ENCODE measurements around the gene CKAP2L. TPM values are rescaled to one million over a fixed set of nuclear protein-coding genes. Genes with fewer than 3 reads are reported as not detected.

CKAP2L gene
- total RNA-seq, 1 experiment from 2014 or later: 20.7 TPM

GRCh38 chr2:112783187-112783714 lies 18.8 kb upstream of the CKAP2L start:
- TF ChIP-seq EZH2phosphoT487 (IDR thresholded peaks at IDR 0.05; ENCODE audit: borderline replicate concordance, low read length): no peak
- no peak for TF ChIP-seq EZH2 (IDR thresholded peaks at IDR 0.05; ENCODE audit: low read length, unreplicated experiment)
- TF ChIP-seq, protein P1, sequence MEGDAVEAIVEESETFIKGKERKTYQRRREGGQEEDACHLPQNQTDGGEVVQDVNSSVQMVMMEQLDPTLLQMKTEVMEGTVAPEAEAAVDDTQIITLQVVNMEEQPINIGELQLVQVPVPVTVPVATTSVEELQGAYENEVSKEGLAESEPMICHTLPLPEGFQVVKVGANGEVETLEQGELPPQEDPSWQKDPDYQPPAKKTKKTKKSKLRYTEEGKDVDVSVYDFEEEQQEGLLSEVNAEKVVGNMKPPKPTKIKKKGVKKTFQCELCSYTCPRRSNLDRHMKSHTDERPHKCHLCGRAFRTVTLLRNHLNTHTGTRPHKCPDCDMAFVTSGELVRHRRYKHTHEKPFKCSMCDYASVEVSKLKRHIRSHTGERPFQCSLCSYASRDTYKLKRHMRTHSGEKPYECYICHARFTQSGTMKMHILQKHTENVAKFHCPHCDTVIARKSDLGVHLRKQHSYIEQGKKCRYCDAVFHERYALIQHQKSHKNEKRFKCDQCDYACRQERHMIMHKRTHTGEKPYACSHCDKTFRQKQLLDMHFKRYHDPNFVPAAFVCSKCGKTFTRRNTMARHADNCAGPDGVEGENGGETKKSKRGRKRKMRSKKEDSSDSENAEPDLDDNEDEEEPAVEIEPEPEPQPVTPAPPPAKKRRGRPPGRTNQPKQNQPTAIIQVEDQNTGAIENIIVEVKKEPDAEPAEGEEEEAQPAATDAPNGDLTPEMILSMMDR (conservative IDR thresholded peaks at IDR 0.05; ENCODE audit: low read depth, low read length): no peak

DNA sequence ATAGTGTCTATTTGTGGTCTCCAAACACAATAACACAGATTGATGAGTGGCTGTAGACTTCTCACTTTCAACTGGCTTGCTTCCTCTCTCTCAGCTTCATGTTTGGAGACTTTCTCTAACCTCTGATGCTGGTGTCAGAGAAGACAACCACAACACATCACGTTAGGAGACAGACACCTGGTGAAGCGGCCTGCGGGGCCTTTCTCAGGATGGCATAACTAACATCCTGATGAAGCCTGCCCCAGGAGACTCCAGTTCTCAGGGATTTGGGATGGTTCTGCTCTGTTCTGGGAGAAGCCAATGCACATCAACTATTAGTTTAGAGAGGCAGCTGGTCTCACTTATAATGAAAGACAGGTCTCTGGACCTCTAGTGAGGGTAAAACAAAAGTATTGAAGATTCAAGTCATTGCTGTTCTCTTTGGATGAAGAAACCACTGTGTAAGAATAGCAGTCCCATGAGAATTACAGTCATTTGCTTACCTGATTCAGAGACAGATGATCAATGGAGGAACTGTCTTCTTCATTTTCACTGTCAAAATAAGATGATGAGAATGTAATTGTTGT lies 17.9 kb upstream of the CKAP2L start:
- ChIA-PET CTCF (no interaction called here), POLR2A (ENCODE audit: unreplicated experiment) (no interaction called here)
- BruUV-seq (replicated peaks): no TSS peak
- H3K9ac ChIP-seq (ENCODE audit: low read length): no peak overlapping the region
- no peak for DNase-seq
- intact Hi-C loops (cut with micrococcal nuclease): no loop called here
- H3K36me3 ChIP-seq (ENCODE audit: low read depth, low read length): no peaks in the 10 kb centered on the region
- no peak for ATAC-seq
- no peaks in the 10 kb centered on the region for H3K27me3 ChIP-seq (ENCODE audit: low read length)
- H2AFZ ChIP-seq (ENCODE audit: low read length): no peak overlapping the region
- H3K9me3 ChIP-seq (ENCODE audit: low read length): no peaks in the 10 kb centered on the region
- no peaks in the 10 kb centered on the region for H4K20me1 ChIP-seq (ENCODE audit: low read length)
- H3K79me2 ChIP-seq (ENCODE audit: low read length): no peaks in the 10 kb centered on the region
- no peak for TF ChIP-seq EZH2 (IDR thresholded peaks at IDR 0.05; ENCODE audit: low read length, unreplicated experiment)
- TF ChIP-seq, protein P1 (conservative IDR thresholded peaks at IDR 0.05; ENCODE audit: low read depth, low read length): no peak
- TF ChIP-seq EZH2phosphoT487 (IDR thresholded peaks at IDR 0.05; ENCODE audit: borderline replicate concordance, low read length): no peak
- no peaks in the 10 kb centered on the region for H3F3A ChIP-seq (ENCODE audit: low read length, unreplicated experiment)
- H3K4me2 ChIP-seq (ENCODE audit: low read length): no peak overlapping the region
- H3K4me3 ChIP-seq (ENCODE audit: low read length): no peak overlapping the region
- no peaks in the 10 kb centered on the region for H3K9me2 ChIP-seq (replicated peaks; ENCODE audit: low read length)
- H3K4me1 ChIP-seq (ENCODE audit: insufficient read depth, low read length): peaks cover 21% of the 10 kb centered on the region
- no peak overlapping the region for H3K27ac ChIP-seq (ENCODE audit: low read length)

More at GRCh38 chr2:112783187-112783714, 18.8 kb upstream of the CKAP2L start:
- H2AFZ ChIP-seq (ENCODE audit: low read length): no peak overlapping the region
- intact Hi-C loops (cut with micrococcal nuclease): no loop called here
- H3K36me3 ChIP-seq (ENCODE audit: low read depth, low read length): no peaks in the 10 kb centered on the region
- H3K9me3 ChIP-seq (ENCODE audit: low read length): no peaks in the 10 kb centered on the region
- no peak overlapping the region for H3K4me3 ChIP-seq (ENCODE audit: low read length)
- no TSS peak for BruUV-seq (replicated peaks)
- H3K27me3 ChIP-seq (ENCODE audit: low read length): no peaks in the 10 kb centered on the region
- H3K4me1 ChIP-seq (ENCODE audit: insufficient read depth, low read length): peaks cover 26% of the 10 kb centered on the region
- no peak overlapping the region for H3K27ac ChIP-seq (ENCODE audit: low read length)
- no peaks in the 10 kb centered on the region for H3K79me2 ChIP-seq (ENCODE audit: low read length)
- H3K9me2 ChIP-seq (replicated peaks; ENCODE audit: low read length): no peaks in the 10 kb centered on the region
- no peak overlapping the region for H3K9ac ChIP-seq (ENCODE audit: low read length)
- no peaks in the 10 kb centered on the region for H3F3A ChIP-seq (ENCODE audit: low read length, unreplicated experiment)
- no peaks in the 10 kb centered on the region for H4K20me1 ChIP-seq (ENCODE audit: low read length)
- ChIA-PET POLR2A (ENCODE audit: unreplicated experiment) (no interaction called here), CTCF (no interaction called here)
- DNase-seq (no peak), ATAC-seq (no peak)
- H3K4me2 ChIP-seq (ENCODE audit: low read length): peak overlapping the region; percentile 71

- Histone ChIP-seq H3K27ac (ENCODE audit: low read length) (no peak overlapping the region), H3F3A (ENCODE audit: low read length, unreplicated experiment) (no peaks in the 10 kb centered on the region), H3K27me3 (ENCODE audit: low read length) (no peaks in the 10 kb centered on the region), H3K36me3 (ENCODE audit: low read depth, low read length) (no peaks in the 10 kb centered on the region), H3K4me1 (ENCODE audit: insufficient read depth, low read length) (peaks cover 14% of the 10 kb centered on the region), H2AFZ (ENCODE audit: low read length) (no peak overlapping the region), H3K9me2 (replicated peaks; ENCODE audit: low read length) (no peaks in the 10 kb centered on the region), H3K4me3 (ENCODE audit: low read length) (no peak overlapping the region), H3K9me3 (ENCODE audit: low read length) (no peaks in the 10 kb centered on the region), H3K9ac (ENCODE audit: low read length) (no peak overlapping the region), H3K79me2 (ENCODE audit: low read length) (no peaks in the 10 kb centered on the region), H3K4me2 (ENCODE audit: low read length) (no peak overlapping the region), H4K20me1 (ENCODE audit: low read length) (no peaks in the 10 kb centered on the region)
- TF ChIP-seq EZH2 (IDR thresholded peaks at IDR 0.05; ENCODE audit: low read length, unreplicated experiment): no peak
- no peak for TF ChIP-seq EZH2phosphoT487 (IDR thresholded peaks at IDR 0.05; ENCODE audit: borderline replicate concordance, low read length)
- TF ChIP-seq, protein P1 (conservative IDR thresholded peaks at IDR 0.05; ENCODE audit: low read depth, low read length): no peak
- no peak for DNase-seq
- intact Hi-C loops (cut with micrococcal nuclease): no loop called here
- BruUV-seq (replicated peaks): no TSS peak
- ChIA-PET POLR2A (ENCODE audit: unreplicated experiment) (no interaction called here), CTCF (no interaction called here)
- ATAC-seq: no peak
Observed at GRCh38 chr2:112779598-112779997, 15.2 kb upstream of the CKAP2L start.

All from PC-3 (cell line).